OCI-LY3 (cell line): Measurements from ENCODE around the gene TXK.
A peak's percentile ranks its signal among the peaks of the same experiment; 100 is the strongest.

ENCODE experiments used
- EZH2phosphoT487 ChIP-seq: fragments of 200-600 bp; shearing (Covaris generic); IDR thresholded peaks from 2 replicates; pipeline ENCODE4 v1.6.1; 2018; ENCODE audit warnings: antibody characterized with exemption, mixed run types, low read depth
- TF ChIP-seq, protein P1 (sequence below): fragments of 200-600, 300-600 bp; sonication (generic); IDR thresholded peaks from 2 replicates; pipeline ENCODE4 v1.5.1; 2014; ENCODE audit warnings: antibody characterized with exemption, low read length, low read depth

DNA sequence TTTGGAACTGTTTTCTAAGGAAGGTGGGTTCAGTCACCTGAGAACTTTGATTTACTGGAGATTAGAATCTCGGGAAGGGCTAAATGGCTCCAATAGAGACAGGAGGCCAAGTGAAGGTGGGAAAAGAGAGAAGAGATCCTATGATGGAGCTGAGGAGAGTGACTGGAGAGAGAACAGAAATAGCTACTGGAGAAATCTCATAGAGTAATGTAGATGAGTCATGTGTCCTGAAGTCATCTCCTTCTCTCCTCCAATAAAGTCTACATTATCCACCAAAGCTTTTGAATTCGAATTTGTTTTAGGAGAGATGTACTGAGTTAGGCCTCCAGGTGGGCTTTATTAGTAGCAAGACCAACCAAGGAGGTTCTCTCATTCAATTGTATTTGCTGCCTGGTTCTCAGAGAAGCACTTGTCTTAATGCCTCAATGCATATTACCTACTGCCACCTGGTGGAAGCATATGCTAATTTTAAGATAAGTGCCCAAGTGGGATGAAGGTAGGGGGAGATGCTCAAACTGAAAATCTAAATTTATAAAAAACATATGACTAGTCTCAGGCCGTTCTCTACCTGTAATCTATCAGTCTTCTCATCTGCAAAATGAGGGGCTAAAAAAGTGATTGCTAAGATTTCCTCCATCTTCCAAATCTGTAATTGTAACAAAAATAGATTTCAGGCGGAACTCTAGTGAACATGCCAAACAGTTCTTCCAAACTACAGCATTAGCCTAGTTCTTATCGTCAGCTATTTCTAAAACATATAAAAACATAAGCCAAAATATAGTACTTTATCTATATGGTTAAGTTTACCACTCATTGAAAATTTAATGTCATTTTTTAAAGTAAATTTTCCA is 24.4 kb downstream of the TXK start:
- TF ChIP-seq, protein P1, sequence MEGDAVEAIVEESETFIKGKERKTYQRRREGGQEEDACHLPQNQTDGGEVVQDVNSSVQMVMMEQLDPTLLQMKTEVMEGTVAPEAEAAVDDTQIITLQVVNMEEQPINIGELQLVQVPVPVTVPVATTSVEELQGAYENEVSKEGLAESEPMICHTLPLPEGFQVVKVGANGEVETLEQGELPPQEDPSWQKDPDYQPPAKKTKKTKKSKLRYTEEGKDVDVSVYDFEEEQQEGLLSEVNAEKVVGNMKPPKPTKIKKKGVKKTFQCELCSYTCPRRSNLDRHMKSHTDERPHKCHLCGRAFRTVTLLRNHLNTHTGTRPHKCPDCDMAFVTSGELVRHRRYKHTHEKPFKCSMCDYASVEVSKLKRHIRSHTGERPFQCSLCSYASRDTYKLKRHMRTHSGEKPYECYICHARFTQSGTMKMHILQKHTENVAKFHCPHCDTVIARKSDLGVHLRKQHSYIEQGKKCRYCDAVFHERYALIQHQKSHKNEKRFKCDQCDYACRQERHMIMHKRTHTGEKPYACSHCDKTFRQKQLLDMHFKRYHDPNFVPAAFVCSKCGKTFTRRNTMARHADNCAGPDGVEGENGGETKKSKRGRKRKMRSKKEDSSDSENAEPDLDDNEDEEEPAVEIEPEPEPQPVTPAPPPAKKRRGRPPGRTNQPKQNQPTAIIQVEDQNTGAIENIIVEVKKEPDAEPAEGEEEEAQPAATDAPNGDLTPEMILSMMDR = peak; percentile 82
- no peak for TF ChIP-seq EZH2phosphoT487
